Measurements from ENCODE around the gene FLNB. TPM values are rescaled to one million over a fixed set of nuclear protein-coding genes. Genes with fewer than 3 reads are reported as not detected.

FLNB gene
- total and polyA plus RNA-seq, 3 experiments from 2014 or later: 11.5 to 12.8 (median 12.2) TPM

GRCh38 chr3:58134468-58134867 is 126.2 kb downstream of the FLNB start:
- Histone ChIP-seq H3K27ac (ENCODE audit: low read depth, low read length) (no peak overlapping the region), H3K4me3 (ENCODE audit: low read length) (no peak overlapping the region), H3K36me3 (ENCODE audit: insufficient read depth, low read length) (peaks cover 19% of the 10 kb centered on the region), H3K27me3 (ENCODE audit: insufficient read depth, low read length, poor library complexity, severe bottlenecking) (no peaks in the 10 kb centered on the region), H3K4me1 (ENCODE audit: insufficient read depth, low read length) (no peaks in the 10 kb centered on the region), H3K9me3 (ENCODE audit: low read length) (no peaks in the 10 kb centered on the region)
- H3K4me3 Mint-ChIP-seq: no peak overlapping the region
- H3K4me1 Mint-ChIP-seq: peaks cover 0 to 1% (median 0%) of the 10 kb centered on the region in 3 donors
- no peaks in the 10 kb centered on the region for H3K27me3 Mint-ChIP-seq
- CTCF ChIA-PET: no interaction called here
- no peak for DNase-seq
- POLR2A ChIA-PET: no interaction called here
- peaks cover 29 to 63% (median 47%) of the 10 kb centered on the region in 3 donors for H3K36me3 Mint-ChIP-seq
- H3K27ac Mint-ChIP-seq: no peak overlapping the region
- H3K9me3 Mint-ChIP-seq: no peaks in the 10 kb centered on the region

DNA sequence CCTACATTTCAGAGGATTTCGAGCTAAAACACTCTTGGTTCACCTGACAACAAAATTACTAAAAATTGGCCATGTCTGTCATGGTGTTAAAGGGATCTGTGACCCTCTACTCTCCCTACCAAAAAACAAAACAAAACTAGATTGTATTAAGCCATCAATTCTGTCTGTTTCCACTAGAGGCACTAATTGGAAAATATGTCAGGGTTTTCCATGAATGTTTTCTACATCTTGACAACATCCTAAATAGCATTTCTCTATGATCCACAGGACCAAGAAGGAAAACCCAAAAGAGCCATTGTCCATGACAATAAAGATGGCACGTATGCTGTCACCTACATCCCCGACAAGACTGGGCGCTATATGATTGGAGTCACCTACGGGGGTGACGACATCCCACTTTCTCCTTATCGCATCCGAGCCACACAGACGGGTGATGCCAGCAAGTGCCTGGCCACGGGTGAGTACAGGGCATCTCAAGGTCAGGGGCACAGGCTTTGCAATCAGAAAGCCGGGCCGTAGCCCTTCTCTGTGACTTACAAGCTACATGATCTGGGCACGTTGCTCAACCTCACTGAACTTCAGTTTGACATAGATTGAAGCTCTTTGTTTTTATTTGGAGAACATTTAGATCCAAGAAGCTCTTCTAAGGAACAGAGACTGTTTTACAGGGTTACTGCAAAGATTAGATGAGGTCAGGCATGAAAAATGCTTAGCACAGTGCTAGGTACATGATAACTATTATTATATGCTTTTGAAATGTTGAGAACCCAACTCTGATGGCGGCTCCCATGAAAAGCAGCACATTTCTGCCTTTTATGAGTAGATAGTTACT is 127.7 kb downstream of the FLNB start:
- H3K9me3 ChIP-seq (ENCODE audit: low read length): no peaks in the 10 kb centered on the region
- H3K27ac Mint-ChIP-seq: no peak overlapping the region
- no peak overlapping the region for H3K4me3 Mint-ChIP-seq
- H3K36me3 Mint-ChIP-seq: peaks cover 29 to 69% (median 47%) of the 10 kb centered on the region in 3 donors
- no peak for DNase-seq
- H3K4me3 ChIP-seq (ENCODE audit: low read length): no peak overlapping the region
- H3K27me3 ChIP-seq (ENCODE audit: insufficient read depth, low read length, poor library complexity, severe bottlenecking): no peaks in the 10 kb centered on the region
- no peaks in the 10 kb centered on the region for H3K27me3 Mint-ChIP-seq
- no peaks in the 10 kb centered on the region for H3K9me3 Mint-ChIP-seq
- no peaks in the 10 kb centered on the region for H3K4me1 ChIP-seq (ENCODE audit: insufficient read depth, low read length)
- no peaks in the 10 kb centered on the region for H3K4me1 Mint-ChIP-seq
- ChIA-PET CTCF (no interaction called here), POLR2A (no interaction called here)
- H3K36me3 ChIP-seq (ENCODE audit: insufficient read depth, low read length): peaks cover 26% of the 10 kb centered on the region
- no peak overlapping the region for H3K27ac ChIP-seq (ENCODE audit: low read depth, low read length)

- Mint-ChIP-seq H3K4me1 (no peaks in the 10 kb centered on the region), H3K27me3 (no peaks in the 10 kb centered on the region), H3K36me3 (peaks cover 36 to 76% (median 47%) of the 10 kb centered on the region in 3 donors), H3K9me3 (no peaks in the 10 kb centered on the region), H3K27ac (peak overlapping the region in 1 of 8 donors; percentile 43), H3K4me3 (no peak overlapping the region)
- H3K9me3 ChIP-seq (ENCODE audit: low read length): no peaks in the 10 kb centered on the region
- no peaks in the 10 kb centered on the region for H3K27me3 ChIP-seq (ENCODE audit: insufficient read depth, low read length, poor library complexity, severe bottlenecking)
- H3K36me3 ChIP-seq (ENCODE audit: insufficient read depth, low read length): peaks cover 29% of the 10 kb centered on the region
- H3K4me1 ChIP-seq (ENCODE audit: insufficient read depth, low read length): no peaks in the 10 kb centered on the region
- POLR2A ChIA-PET: no interaction called here
- CTCF ChIA-PET: no interaction called here
- H3K4me3 ChIP-seq (ENCODE audit: low read length): no peak overlapping the region
- no peak for DNase-seq
- no peak overlapping the region for H3K27ac ChIP-seq (ENCODE audit: low read depth, low read length)
Observed at GRCh38 chr3:58137306-58137705, 129.1 kb downstream of the FLNB start.

DNA sequence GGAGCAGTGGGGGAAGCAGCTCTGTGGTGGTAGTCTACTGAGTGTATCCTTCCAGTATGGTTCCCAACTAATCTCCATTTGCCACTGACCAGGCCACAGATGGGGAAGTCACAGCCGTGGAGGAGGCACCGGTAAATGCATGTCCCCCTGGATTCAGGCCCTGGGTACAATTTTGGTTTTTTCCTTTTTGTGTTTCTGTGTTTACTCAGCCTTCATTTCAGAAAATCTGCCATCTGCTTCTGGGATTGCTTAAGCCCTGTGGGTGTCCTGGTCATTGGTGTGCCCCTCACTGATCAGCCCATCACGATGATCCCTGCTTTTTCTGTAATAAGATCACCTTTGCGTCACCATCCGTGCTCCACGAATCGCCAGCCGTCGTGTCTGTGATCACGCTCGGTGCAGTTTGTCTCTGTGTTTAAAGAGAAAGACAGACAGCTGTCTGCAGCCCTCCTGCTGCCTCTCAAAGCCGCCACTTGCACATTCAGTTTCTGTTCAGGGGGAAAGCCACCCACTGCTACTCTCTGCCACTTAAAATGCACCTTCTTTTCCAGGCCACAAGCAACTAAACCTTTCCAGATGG is 133.6 kb downstream of the FLNB start:
- no peak overlapping the region for H3K4me3 Mint-ChIP-seq
- peak overlapping the region in 2 of 8 donors; percentile 68 to 69 for H3K27ac Mint-ChIP-seq
- ChIA-PET CTCF (interaction anchor here (1.4 kb wide), 1 partner anchor 36 kb away, joined by 3 read pairs; no protein-coding TSS in a partner anchor), POLR2A (no interaction called here)
- Histone ChIP-seq H3K4me3 (ENCODE audit: low read length) (no peak overlapping the region), H3K4me1 (ENCODE audit: insufficient read depth, low read length) (no peaks in the 10 kb centered on the region), H3K36me3 (ENCODE audit: insufficient read depth, low read length) (peaks cover 37% of the 10 kb centered on the region), H3K9me3 (ENCODE audit: low read length) (no peaks in the 10 kb centered on the region), H3K27ac (ENCODE audit: low read depth, low read length) (no peak overlapping the region), H3K27me3 (ENCODE audit: insufficient read depth, low read length, poor library complexity, severe bottlenecking) (no peaks in the 10 kb centered on the region)
- no peaks in the 10 kb centered on the region for H3K4me1 Mint-ChIP-seq
- no peaks in the 10 kb centered on the region for H3K27me3 Mint-ChIP-seq
- H3K9me3 Mint-ChIP-seq: no peaks in the 10 kb centered on the region
- peaks cover 21 to 75% (median 37%) of the 10 kb centered on the region in 3 donors for H3K36me3 Mint-ChIP-seq
- no peak for DNase-seq

DNA sequence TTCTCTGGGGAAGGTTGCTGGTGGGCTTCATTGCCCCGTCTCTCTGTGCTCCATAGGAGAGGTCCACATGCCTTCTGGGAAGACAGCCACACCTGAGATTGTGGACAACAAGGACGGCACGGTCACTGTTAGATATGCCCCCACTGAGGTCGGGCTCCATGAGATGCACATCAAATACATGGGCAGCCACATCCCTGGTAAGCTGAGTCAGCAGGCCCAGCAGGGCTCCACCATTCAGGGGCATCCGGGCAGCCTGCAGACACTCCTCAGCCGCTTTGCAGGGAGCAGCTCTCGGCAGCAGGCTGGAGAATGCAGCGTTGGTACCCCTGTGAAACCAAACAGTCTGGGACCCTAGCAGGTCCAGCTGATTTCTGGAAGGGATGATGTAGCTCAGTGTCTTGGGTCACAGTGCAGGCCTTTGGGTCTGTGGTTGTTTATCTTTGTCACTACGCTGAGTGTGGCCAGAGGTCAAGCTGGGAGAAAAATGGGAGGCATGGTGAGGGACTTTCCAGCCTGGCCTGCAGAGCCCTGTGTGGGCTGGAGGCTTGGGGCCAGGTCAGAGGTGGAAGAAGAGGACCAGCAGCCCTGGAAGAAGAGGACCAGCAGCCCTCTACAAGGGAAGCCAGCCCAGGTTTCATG is 135.3 kb downstream of the FLNB start:
- Mint-ChIP-seq H3K27ac (peak overlapping the region in 2 of 8 donors; percentile 36 to 38), H3K4me3 (no peak overlapping the region), H3K27me3 (no peaks in the 10 kb centered on the region), H3K36me3 (peaks cover 12 to 71% (median 33%) of the 10 kb centered on the region in 3 donors), H3K9me3 (no peaks in the 10 kb centered on the region), H3K4me1 (no peaks in the 10 kb centered on the region)
- H3K4me1 ChIP-seq (ENCODE audit: insufficient read depth, low read length): no peaks in the 10 kb centered on the region
- H3K27me3 ChIP-seq (ENCODE audit: insufficient read depth, low read length, poor library complexity, severe bottlenecking): no peaks in the 10 kb centered on the region
- POLR2A ChIA-PET: no interaction called here
- no peak for DNase-seq
- no peaks in the 10 kb centered on the region for H3K9me3 ChIP-seq (ENCODE audit: low read length)
- no peak overlapping the region for H3K27ac ChIP-seq (ENCODE audit: low read depth, low read length)
- CTCF ChIA-PET: interaction anchor here (1.4 kb wide), 1 partner anchor 34 kb away, joined by 3 read pairs; no protein-coding TSS in a partner anchor
- peaks cover 37% of the 10 kb centered on the region for H3K36me3 ChIP-seq (ENCODE audit: insufficient read depth, low read length)
- no peak overlapping the region for H3K4me3 ChIP-seq (ENCODE audit: low read length)

DNA sequence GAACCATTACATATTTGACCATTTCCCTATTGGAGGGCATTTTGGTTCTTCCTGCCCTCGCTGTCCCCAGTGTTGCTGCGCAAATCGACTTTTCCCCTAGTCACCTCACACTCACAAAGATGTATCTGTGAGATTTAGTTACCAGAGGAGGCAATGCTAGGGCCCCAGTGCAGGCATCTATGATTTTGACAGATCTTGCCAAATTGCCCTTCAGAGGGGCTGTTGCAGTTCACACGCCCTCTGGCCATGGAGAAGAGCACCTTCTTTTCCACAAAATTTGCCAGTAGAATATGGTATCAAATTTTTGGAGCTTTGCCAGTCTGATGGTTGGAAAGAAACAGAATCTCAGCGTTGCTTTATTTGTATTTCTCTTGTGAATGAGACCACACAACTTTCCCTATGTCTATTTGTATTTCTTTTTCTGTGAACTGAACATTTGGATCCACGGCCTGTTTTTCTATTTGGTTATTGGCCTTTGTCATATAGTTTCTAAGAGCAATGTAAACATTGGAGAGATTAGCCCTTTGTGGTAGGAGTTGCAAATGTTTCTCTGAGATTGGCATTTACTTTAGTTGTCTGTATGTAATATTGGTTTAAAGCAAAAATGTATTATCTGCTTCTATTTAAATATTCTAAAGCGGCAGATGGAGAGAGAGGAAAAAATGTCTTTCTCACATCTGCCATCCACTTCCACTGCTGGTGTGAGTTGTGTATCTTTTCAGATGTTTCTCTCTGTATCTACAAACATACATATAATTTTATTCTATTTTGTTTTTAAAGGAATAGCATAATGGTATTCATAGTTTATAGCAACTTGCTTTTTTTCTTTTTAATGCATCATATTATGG is 136.5 kb downstream of the FLNB start:
- Histone ChIP-seq H3K4me3 (ENCODE audit: low read length) (no peak overlapping the region), H3K36me3 (ENCODE audit: insufficient read depth, low read length) (peaks cover 43% of the 10 kb centered on the region), H3K4me1 (ENCODE audit: insufficient read depth, low read length) (no peaks in the 10 kb centered on the region), H3K27ac (ENCODE audit: low read depth, low read length) (no peak overlapping the region), H3K27me3 (ENCODE audit: insufficient read depth, low read length, poor library complexity, severe bottlenecking) (no peaks in the 10 kb centered on the region), H3K9me3 (ENCODE audit: low read length) (no peaks in the 10 kb centered on the region)
- no peaks in the 10 kb centered on the region for H3K4me1 Mint-ChIP-seq
- no peaks in the 10 kb centered on the region for H3K27me3 Mint-ChIP-seq
- H3K36me3 Mint-ChIP-seq: peaks cover 18 to 72% (median 27%) of the 10 kb centered on the region in 3 donors
- POLR2A ChIA-PET: no interaction called here
- no peak overlapping the region for H3K4me3 Mint-ChIP-seq
- H3K27ac Mint-ChIP-seq: peak overlapping the region in 2 of 8 donors; percentile 44 to 74
- DNase-seq: no peak
- CTCF ChIA-PET: no interaction called here
- H3K9me3 Mint-ChIP-seq: no peaks in the 10 kb centered on the region

GRCh38 chr3:58148049-58148448 is 139.8 kb downstream of the FLNB start:
- CTCF ChIA-PET: no interaction called here
- Mint-ChIP-seq H3K27me3 (no peaks in the 10 kb centered on the region), H3K9me3 (no peaks in the 10 kb centered on the region), H3K4me3 (no peak overlapping the region), H3K27ac (peak overlapping the region in 1 of 8 donors; percentile 86), H3K36me3 (peaks cover 16 to 78% (median 27%) of the 10 kb centered on the region in 3 donors), H3K4me1 (no peaks in the 10 kb centered on the region)
- Histone ChIP-seq H3K4me3 (ENCODE audit: low read length) (no peak overlapping the region), H3K27ac (ENCODE audit: low read depth, low read length) (no peak overlapping the region), H3K27me3 (ENCODE audit: insufficient read depth, low read length, poor library complexity, severe bottlenecking) (no peaks in the 10 kb centered on the region), H3K36me3 (ENCODE audit: insufficient read depth, low read length) (peaks cover 41% of the 10 kb centered on the region), H3K9me3 (ENCODE audit: low read length) (no peaks in the 10 kb centered on the region), H3K4me1 (ENCODE audit: insufficient read depth, low read length) (no peaks in the 10 kb centered on the region)
- POLR2A ChIA-PET: no interaction called here
- no peak for DNase-seq

All from CD8-positive, alpha-beta memory T cell (primary cell).